Measurements from ENCODE around the gene TSPAN10.

Gene TSPAN10

GRCh38 chr17:81635431-81635830 lies 1.6 kb upstream of the TSPAN10 start:
- peak overlapping the region; percentile 94 for H3K4me3 ChIP-seq (ENCODE audit: low read depth, low read length)
- peaks cover 6% of the 10 kb centered on the region for H3K4me1 ChIP-seq (ENCODE audit: control insufficient read depth, insufficient read depth, low read length, unreplicated experiment)
- H3K27me3 ChIP-seq (ENCODE audit: insufficient read depth, low read length), result no peaks in the 10 kb centered on the region
- H3K79me2 ChIP-seq (ENCODE audit: control insufficient read depth, insufficient read depth, low read length, unreplicated experiment), result peaks cover 56% of the 10 kb centered on the region
- peak overlapping the region; percentile 89; the same call in 1 of the 2 replicates for H3K27ac ChIP-seq (ENCODE audit: low read depth, low read length)
- H3K36me3 ChIP-seq (ENCODE audit: insufficient read depth, low read length), result no peaks in the 10 kb centered on the region
- no peak overlapping the region for H2AFZ ChIP-seq (ENCODE audit: low read length, unreplicated experiment)

- Histone ChIP-seq H3K79me2 (ENCODE audit: control insufficient read depth, insufficient read depth, low read length, unreplicated experiment) (peaks cover 52% of the 10 kb centered on the region), H3K27ac (ENCODE audit: low read depth, low read length) (peak overlapping the region; percentile 89), H3K4me1 (ENCODE audit: control insufficient read depth, insufficient read depth, low read length, unreplicated experiment) (peaks cover 6% of the 10 kb centered on the region), H3K36me3 (ENCODE audit: insufficient read depth, low read length) (no peaks in the 10 kb centered on the region), H2AFZ (ENCODE audit: low read length, unreplicated experiment) (no peak overlapping the region), H3K4me3 (ENCODE audit: low read depth, low read length) (peak overlapping the region; percentile 94), H3K27me3 (ENCODE audit: insufficient read depth, low read length) (no peaks in the 10 kb centered on the region)
Measured at GRCh38 chr17:81635973-81636504, 957 bp upstream of the TSPAN10 start.

GRCh38 chr17:81638683-81639082 lies 1.7 kb downstream of the TSPAN10 start:
- H3K4me1 ChIP-seq (ENCODE audit: control insufficient read depth, insufficient read depth, low read length, unreplicated experiment), result peaks cover 15% of the 10 kb centered on the region
- no peaks in the 10 kb centered on the region for H3K27me3 ChIP-seq (ENCODE audit: insufficient read depth, low read length)
- H2AFZ ChIP-seq (ENCODE audit: low read length, unreplicated experiment), result no peak overlapping the region
- no peak overlapping the region for H3K4me3 ChIP-seq (ENCODE audit: low read depth, low read length)
- H3K79me2 ChIP-seq (ENCODE audit: control insufficient read depth, insufficient read depth, low read length, unreplicated experiment), result peaks cover 29% of the 10 kb centered on the region
- H3K36me3 ChIP-seq (ENCODE audit: insufficient read depth, low read length), result no peaks in the 10 kb centered on the region
- no peak overlapping the region for H3K27ac ChIP-seq (ENCODE audit: low read depth, low read length)

- Histone ChIP-seq H3K27ac (ENCODE audit: low read depth, low read length) (no peak overlapping the region), H3K36me3 (ENCODE audit: insufficient read depth, low read length) (no peaks in the 10 kb centered on the region), H3K79me2 (ENCODE audit: control insufficient read depth, insufficient read depth, low read length, unreplicated experiment) (peaks cover 16% of the 10 kb centered on the region), H3K4me3 (ENCODE audit: low read depth, low read length) (no peak overlapping the region), H3K4me1 (ENCODE audit: control insufficient read depth, insufficient read depth, low read length, unreplicated experiment) (peaks cover 15% of the 10 kb centered on the region), H3K27me3 (ENCODE audit: insufficient read depth, low read length) (no peaks in the 10 kb centered on the region), H2AFZ (ENCODE audit: low read length, unreplicated experiment) (no peak overlapping the region)
Measured at GRCh38 chr17:81640011-81640410, 3.0 kb downstream of the TSPAN10 start.

- H2AFZ ChIP-seq (ENCODE audit: low read length, unreplicated experiment), result peak overlapping the region; percentile 23
- H3K4me3 ChIP-seq (ENCODE audit: low read depth, low read length), result no peak overlapping the region
- H3K27me3 ChIP-seq (ENCODE audit: insufficient read depth, low read length), result no peaks in the 10 kb centered on the region
- H3K79me2 ChIP-seq (ENCODE audit: control insufficient read depth, insufficient read depth, low read length, unreplicated experiment), result no peaks in the 10 kb centered on the region
- no peak overlapping the region for H3K27ac ChIP-seq (ENCODE audit: low read depth, low read length)
- H3K36me3 ChIP-seq (ENCODE audit: insufficient read depth, low read length), result no peaks in the 10 kb centered on the region
- H3K4me1 ChIP-seq (ENCODE audit: control insufficient read depth, insufficient read depth, low read length, unreplicated experiment), result peaks cover 9% of the 10 kb centered on the region
Measured at GRCh38 chr17:81641825-81642489, 5.0 kb downstream of the TSPAN10 start.

- Histone ChIP-seq H3K79me2 (ENCODE audit: control insufficient read depth, insufficient read depth, low read length, unreplicated experiment) (no peaks in the 10 kb centered on the region), H3K27ac (ENCODE audit: low read depth, low read length) (no peak overlapping the region), H3K27me3 (ENCODE audit: insufficient read depth, low read length) (peaks cover 18% of the 10 kb centered on the region), H2AFZ (ENCODE audit: low read length, unreplicated experiment) (no peak overlapping the region), H3K4me1 (ENCODE audit: control insufficient read depth, insufficient read depth, low read length, unreplicated experiment) (peaks cover 9% of the 10 kb centered on the region), H3K4me3 (ENCODE audit: low read depth, low read length) (no peak overlapping the region), H3K36me3 (ENCODE audit: insufficient read depth, low read length) (no peaks in the 10 kb centered on the region)
Measured at GRCh38 chr17:81644496-81644895, 7.5 kb downstream of the TSPAN10 start.

GRCh38 chr17:81644976-81645952 lies 8.3 kb downstream of the TSPAN10 start:
- Histone ChIP-seq H2AFZ (ENCODE audit: low read length, unreplicated experiment) (no peak overlapping the region), H3K79me2 (ENCODE audit: control insufficient read depth, insufficient read depth, low read length, unreplicated experiment) (no peaks in the 10 kb centered on the region), H3K36me3 (ENCODE audit: insufficient read depth, low read length) (no peaks in the 10 kb centered on the region), H3K4me1 (ENCODE audit: control insufficient read depth, insufficient read depth, low read length, unreplicated experiment) (peaks cover 9% of the 10 kb centered on the region), H3K27ac (ENCODE audit: low read depth, low read length) (no peak overlapping the region), H3K4me3 (ENCODE audit: low read depth, low read length) (no peak overlapping the region), H3K27me3 (ENCODE audit: insufficient read depth, low read length) (peaks cover 18% of the 10 kb centered on the region)

GRCh38 chr17:81646869-81647600 lies 10.0 kb downstream of the TSPAN10 start:
- Histone ChIP-seq H3K27ac (ENCODE audit: low read depth, low read length) (no peak overlapping the region), H3K27me3 (ENCODE audit: insufficient read depth, low read length) (peaks cover 18% of the 10 kb centered on the region), H2AFZ (ENCODE audit: low read length, unreplicated experiment) (no peak overlapping the region), H3K79me2 (ENCODE audit: control insufficient read depth, insufficient read depth, low read length, unreplicated experiment) (no peaks in the 10 kb centered on the region), H3K4me3 (ENCODE audit: low read depth, low read length) (no peak overlapping the region), H3K36me3 (ENCODE audit: insufficient read depth, low read length) (no peaks in the 10 kb centered on the region), H3K4me1 (ENCODE audit: control insufficient read depth, insufficient read depth, low read length, unreplicated experiment) (peaks cover 11% of the 10 kb centered on the region)

- Histone ChIP-seq H3K79me2 (ENCODE audit: control insufficient read depth, insufficient read depth, low read length, unreplicated experiment) (no peaks in the 10 kb centered on the region), H3K4me1 (ENCODE audit: control insufficient read depth, insufficient read depth, low read length, unreplicated experiment) (peaks cover 5% of the 10 kb centered on the region), H3K36me3 (ENCODE audit: insufficient read depth, low read length) (no peaks in the 10 kb centered on the region), H3K27me3 (ENCODE audit: insufficient read depth, low read length) (peaks cover 18% of the 10 kb centered on the region), H3K4me3 (ENCODE audit: low read depth, low read length) (no peak overlapping the region), H2AFZ (ENCODE audit: low read length, unreplicated experiment) (no peak overlapping the region), H3K27ac (ENCODE audit: low read depth, low read length) (no peak overlapping the region)
Measured at GRCh38 chr17:81647640-81648012, 10.6 kb downstream of the TSPAN10 start.

- H3K79me2 ChIP-seq (ENCODE audit: control insufficient read depth, insufficient read depth, low read length, unreplicated experiment), result no peaks in the 10 kb centered on the region
- H3K27ac ChIP-seq (ENCODE audit: low read depth, low read length), result no peak overlapping the region
- peaks cover 18% of the 10 kb centered on the region for H3K27me3 ChIP-seq (ENCODE audit: insufficient read depth, low read length)
- no peak overlapping the region for H3K4me3 ChIP-seq (ENCODE audit: low read depth, low read length)
- H3K36me3 ChIP-seq (ENCODE audit: insufficient read depth, low read length), result no peaks in the 10 kb centered on the region
- peaks cover 5% of the 10 kb centered on the region for H3K4me1 ChIP-seq (ENCODE audit: control insufficient read depth, insufficient read depth, low read length, unreplicated experiment)
- no peak overlapping the region for H2AFZ ChIP-seq (ENCODE audit: low read length, unreplicated experiment)
Measured at GRCh38 chr17:81648013-81648706, 11.2 kb downstream of the TSPAN10 start.
